Measurements from ENCODE around the gene HEYL.

HEYL gene
- 0.40 to 0.62 reads per million in 2 donors for total RNA-seq

DNA sequence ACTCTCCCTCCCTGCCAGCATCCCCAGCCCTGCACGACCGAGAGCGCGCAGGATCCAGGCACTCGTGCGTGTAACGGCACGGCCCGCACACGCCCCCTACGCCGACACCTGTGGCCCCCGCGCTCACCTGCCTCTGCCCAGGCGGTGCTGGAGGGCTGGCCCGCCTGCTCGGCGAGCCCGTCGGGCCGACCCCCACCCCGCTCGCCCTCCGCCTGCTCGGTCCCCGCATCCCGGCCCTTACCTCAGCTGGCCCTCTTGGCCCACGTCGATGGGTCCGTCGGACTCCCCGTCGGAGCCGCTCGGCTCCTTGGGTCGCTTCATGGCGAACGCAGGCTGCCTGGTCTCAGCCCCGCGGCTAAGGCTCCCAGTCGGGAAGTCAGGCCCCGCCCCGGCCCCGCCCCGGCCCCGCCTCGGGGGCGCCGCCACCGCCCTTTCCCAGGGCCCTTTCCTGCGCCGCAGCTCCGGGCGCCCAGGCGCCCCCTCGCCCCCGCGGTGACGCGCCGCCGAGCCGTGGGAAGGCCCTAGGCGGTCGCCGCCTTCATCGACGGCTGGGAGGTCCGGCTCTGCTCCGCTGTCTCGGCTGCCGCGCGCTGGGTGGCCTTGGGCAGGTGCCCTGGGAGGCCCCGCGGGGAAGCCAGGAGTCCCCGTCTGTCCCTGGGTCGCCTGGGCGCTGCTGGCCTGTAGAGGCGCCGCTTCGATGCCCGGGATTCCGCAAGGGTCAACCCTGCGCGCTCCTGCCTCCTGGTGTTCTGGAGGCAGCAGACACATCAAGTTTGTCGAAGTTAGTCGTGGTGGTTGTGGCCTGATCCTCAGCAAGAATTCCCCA lies at the start of gene HEYL:
Gene HEYL, minus strand, starts transcription at position 339 of the 826 bp plus-strand sequence. Its CDS starts 18 bp downstream, at position 321.
- DNase-seq, result peak; percentile 22 to 55 (median 36)

GRCh38 chr1:39689214-39689613 lies 49.8 kb upstream of the HEYL start:
- no peak for DNase-seq

DNA sequence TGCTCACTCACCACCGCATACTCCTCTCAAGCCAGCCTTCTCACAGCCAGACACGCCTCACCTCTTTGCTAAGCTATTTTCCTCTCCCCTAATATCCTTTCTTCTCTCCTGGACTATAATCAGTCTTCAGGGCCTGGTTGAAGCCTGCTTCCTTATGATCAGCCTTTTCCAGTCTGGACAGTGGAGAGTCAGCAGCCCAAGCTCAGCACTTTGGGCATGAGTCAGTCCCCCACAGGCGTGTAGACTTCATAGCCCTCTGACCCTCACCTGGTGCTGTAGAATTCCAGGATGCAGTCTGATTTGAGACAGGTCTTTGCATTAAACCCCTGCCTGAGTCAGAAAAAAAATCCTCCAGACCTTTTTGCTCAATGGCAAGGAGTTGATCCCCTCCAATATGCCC lies 49.3 kb upstream of the HEYL start:
- no peak for DNase-seq

DNA sequence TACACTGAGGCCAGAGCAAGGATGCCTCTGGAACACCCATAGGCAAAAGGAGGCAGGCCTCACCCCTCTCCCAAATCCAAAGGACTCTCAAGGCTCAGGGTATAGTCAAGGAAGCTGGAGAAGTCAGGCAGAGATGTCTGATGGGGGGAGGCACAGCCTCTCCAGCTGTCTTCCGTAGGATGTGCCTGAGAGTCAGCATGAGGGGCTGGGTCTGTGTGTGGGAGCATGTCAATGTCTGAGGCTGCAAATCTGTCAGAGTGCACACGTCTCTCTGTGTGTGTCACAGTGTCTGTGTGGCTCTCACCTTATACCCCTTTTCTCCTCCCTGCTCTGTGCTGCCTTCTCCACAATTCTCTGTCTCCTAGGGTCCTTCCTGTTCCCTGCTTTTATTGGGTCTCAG lies 47.8 kb upstream of the HEYL start:
- DNase-seq, result no peak

GRCh38 chr1:39685071-39685470 lies 45.6 kb upstream of the HEYL start:
- DNase-seq, result no peak

- DNase-seq, result no peak
Observed at GRCh38 chr1:39684313-39684664, 44.8 kb upstream of the HEYL start.

DNA sequence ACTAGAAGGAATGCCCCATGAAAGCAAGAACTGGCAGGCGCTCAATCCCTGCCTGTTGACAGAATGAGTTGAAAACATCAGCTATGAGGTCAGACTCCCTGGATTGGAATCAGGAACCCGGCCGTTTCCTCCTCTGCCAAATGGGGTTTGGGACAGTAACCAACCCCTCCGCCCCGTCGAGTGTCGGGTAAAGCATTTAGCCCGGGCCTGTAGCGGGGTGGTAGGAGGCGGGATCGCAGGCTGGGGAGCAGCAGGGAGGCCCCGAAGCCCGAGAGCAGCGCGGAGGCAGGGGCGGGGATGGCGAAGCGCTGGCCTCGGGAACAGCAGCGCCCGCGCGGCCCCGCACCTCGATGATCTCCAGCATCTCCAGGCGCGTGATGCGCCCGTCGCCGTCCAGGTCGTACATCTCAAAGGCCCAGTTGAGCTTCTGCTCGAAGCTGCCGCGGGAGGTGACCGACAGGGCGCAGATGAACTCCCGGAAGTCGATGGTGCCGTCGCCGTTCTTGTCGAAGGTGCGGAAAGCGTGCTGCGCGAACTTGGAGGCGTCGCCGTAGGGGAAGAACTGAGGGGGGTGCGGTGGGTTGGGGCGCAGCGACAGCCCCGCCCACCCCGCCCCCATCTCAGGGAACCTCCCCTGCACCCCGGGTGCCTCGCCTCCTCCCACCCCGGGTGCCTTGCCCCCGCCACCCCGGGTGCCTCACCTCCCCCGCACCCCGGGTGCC lies 44.3 kb upstream of the HEYL start:
- DNase-seq, result peak in 3 of 5 experiments; percentile 18 to 61 (median 49)

GRCh38 chr1:39681999-39682398 lies 42.6 kb upstream of the HEYL start:
- DNase-seq, result no peak

- no peak for DNase-seq
Observed at GRCh38 chr1:39681294-39681693, 41.9 kb upstream of the HEYL start.

DNA sequence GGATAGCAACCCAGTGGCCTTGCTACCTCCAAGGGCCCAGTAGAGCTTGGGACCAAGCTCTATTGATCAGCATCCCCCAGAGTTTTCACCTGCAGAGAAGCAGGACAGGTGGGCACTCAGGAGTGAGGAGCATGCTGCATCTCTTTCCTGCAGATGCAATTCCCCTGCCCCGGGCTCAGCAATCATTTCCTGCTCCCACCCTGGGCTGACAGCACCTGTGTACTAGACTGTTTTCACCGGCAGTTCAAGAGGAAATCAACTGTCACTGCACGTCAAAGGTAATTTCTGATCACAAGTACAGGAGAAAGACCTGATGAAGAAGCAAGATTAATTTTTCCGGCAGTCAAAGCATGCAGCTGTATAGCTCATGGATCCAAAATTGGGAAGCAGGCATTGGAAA lies 41.3 kb upstream of the HEYL start:
- DNase-seq, result no peak

- DNase-seq, result no peak
Observed at GRCh38 chr1:39679821-39680220, 40.4 kb upstream of the HEYL start.

- no peak for DNase-seq
Observed at GRCh38 chr1:39678889-39679288, 39.4 kb upstream of the HEYL start.

DNA sequence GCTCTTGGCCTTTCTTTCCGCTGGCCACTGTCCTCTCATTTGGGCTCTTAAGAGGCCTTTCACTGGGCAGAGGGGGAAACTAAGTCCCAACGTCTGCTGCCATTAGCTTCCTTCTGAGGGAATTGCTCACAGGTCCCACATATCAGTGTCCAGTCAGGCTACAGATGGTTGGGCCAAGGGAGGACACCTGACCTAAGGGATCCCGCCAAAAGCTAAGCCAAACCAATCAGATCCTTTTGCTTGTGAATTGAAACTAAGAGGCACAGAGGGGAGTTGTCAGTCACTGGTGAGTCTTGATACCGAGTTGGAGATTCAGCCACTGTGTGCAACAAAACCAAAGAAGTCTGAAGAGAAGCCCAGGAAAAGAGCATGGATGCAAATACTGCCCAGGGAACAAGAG lies 38.2 kb upstream of the HEYL start:
- no peak for DNase-seq

- no peak for DNase-seq
Observed at GRCh38 chr1:39676948-39677548, 37.6 kb upstream of the HEYL start.

DNA sequence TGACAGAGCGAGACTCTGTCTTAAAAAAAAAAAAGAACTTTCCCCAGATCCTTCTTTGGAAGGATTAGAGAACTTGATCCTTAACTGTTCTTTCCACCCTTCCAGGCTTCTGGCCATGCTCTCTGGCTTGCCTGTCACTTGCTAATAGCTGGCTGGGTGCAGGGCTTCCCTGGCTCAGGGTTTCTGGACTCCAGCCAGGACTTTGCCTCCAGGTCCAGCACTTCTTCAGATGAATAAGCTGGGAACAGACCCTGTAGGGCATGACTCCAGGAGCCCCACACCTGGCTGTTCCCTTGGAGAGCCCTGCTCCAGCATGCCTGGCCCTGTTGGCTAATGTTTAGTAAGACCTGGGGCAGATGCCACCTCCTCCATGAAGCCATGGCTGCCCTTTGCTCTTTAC lies 35.8 kb upstream of the HEYL start:
- no peak for DNase-seq

DNA sequence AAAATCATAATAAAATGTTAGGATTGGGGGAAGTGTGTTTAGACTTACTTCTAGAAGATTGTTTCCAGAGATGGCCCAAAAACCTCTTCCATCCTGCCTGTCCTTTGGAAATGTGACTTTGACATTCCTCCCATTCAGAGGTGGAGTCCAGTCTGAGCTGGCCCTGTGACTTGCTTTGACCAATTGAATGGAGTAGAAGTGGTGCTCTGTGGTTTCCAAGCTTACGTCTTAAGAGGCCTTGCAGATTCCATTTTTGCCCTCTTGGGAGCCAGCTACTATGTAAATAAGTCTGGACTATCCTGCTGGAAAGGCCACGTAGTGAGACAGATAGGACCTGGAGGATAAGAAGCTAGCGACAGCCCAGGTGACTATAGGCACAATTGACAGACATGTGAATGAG lies 33.8 kb upstream of the HEYL start:
- no peak for DNase-seq

- no peak for DNase-seq
Observed at GRCh38 chr1:39672551-39672947, 33.1 kb upstream of the HEYL start.

DNA sequence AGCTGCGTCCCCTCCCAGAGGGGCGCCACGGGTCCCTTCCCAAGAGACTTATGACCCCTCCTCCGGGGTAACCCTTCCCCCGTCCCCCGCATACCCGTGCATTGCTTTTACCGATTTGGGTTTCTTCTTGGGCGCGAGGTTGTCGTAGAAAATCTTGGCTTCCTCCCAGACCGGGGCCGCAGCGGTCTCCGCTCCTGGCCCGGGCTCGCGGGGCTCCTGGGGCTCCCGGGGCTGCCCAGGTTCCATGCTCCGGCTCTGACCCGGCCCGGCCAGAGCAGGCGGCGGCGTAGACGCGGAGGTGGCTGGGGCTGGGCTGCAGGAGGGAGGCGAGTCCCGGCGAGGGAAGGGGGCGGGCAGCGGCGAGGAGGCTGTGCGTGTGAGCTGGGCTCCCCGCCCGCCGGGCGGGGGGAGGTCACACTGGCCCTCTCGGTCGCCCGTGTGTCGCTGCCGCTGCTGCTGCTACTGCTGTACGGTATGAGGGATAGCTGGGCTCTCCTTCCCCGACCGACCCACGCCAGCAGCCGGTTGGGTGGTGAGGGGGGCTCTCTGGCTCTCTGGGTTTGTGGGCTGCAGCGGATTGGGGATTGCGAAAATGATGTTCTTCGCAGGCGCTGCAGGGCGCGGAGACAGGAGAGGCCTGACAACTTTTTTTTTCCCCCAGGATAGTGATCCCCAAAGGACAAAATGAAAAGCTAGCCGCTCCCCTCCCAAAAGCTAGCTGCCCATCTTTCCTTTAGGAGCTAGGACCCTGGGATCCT lies 32.5 kb upstream of the HEYL start, which contains the start of gene NT5C1A:
Gene NT5C1A, minus strand, starts transcription at position 315 of the 758 bp plus-strand sequence. Its CDS starts 69 bp downstream, at position 246.
- peak in 1 of 5 experiments; percentile 45 for DNase-seq

DNA sequence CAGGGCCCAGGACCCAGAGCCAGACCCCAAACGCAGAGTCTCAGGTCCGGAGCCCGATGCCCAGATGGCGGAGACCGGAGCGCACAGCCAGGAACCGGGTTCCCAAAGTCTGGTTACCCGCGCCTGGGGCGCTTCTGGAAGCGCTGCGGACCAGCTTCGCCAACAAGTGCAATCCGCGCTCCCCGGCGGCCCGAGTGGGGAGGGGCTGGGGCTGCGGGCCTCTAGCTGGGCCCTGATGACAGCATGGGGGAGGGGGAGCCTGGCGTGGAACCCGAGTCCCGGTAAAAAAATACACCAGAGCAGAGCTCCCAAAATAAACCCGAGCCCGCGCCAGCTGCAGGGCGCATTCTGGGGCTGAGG lies 32.0 kb upstream of the HEYL start:
- no peak for DNase-seq

GRCh38 chr1:39670689-39671088 lies 31.2 kb upstream of the HEYL start:
- no peak for DNase-seq

GRCh38 chr1:39668894-39669293 lies 29.5 kb upstream of the HEYL start:
- no peak for DNase-seq

GRCh38 chr1:39668111-39668510 lies 28.7 kb upstream of the HEYL start:
- DNase-seq, result no peak

- DNase-seq, result peak in 1 of 5 experiments; percentile 75
Observed at GRCh38 chr1:39666772-39667171, 27.3 kb upstream of the HEYL start.
